HuH-7 (cell line): ENCODE measurements around the gene ZNF546.
"Not testable (repeated sequence)": the region's sequence is repeated elsewhere in the genome, so short reads cannot be mapped to it uniquely, and the experiment has no call there.

ENCODE experiments used
- DNase-seq: peaks from one replicate; pipeline ENCODE4 v3.0.0; 2011; ENCODE audit warnings: low spot score

Gene ZNF546

GRCh38 chr19:39996811-39997637, at the start of gene ZNF546:
Gene ZNF546 (plus strand): TSS chr19:39997060. CDS start chr19:39998327, 1,267 bp downstream.
- peak; percentile 93 for DNase-seq

- no peak for DNase-seq
These were observed 47.7 kb upstream of the ZNF546 start for GRCh38 chr19:39949026-39949747.

- DNase-seq = no peak
These were observed 45.7 kb upstream of the ZNF546 start for GRCh38 chr19:39951065-39951650.

- DNase-seq = no peak
These were observed 45.2 kb upstream of the ZNF546 start for GRCh38 chr19:39951686-39952085.

GRCh38 chr19:39953915-39954314, 42.9 kb upstream of the ZNF546 start:
- DNase-seq = no peak

GRCh38 chr19:39957886-39958285, 39.0 kb upstream of the ZNF546 start:
- not testable (repeated sequence) for DNase-seq

- not testable (repeated sequence) for DNase-seq
These were observed 37.9 kb upstream of the ZNF546 start for GRCh38 chr19:39958942-39959341.

GRCh38 chr19:39959407-39959806, 37.5 kb upstream of the ZNF546 start:
- DNase-seq = not testable (repeated sequence)

GRCh38 chr19:39963898-39964297, 33.0 kb upstream of the ZNF546 start:
- DNase-seq = no peak

GRCh38 chr19:39966617-39967016, 30.2 kb upstream of the ZNF546 start:
- no peak for DNase-seq

GRCh38 chr19:39967561-39967960, 29.3 kb upstream of the ZNF546 start:
- DNase-seq = no peak

- DNase-seq = no peak
These were observed 28.1 kb upstream of the ZNF546 start for GRCh38 chr19:39968789-39969188.

- no peak for DNase-seq
These were observed 27.6 kb upstream of the ZNF546 start for GRCh38 chr19:39969266-39969665.

GRCh38 chr19:39969681-39970424, 27.0 kb upstream of the ZNF546 start:
- no peak for DNase-seq

- DNase-seq = no peak
These were observed 26.5 kb upstream of the ZNF546 start for GRCh38 chr19:39970425-39970674.

- peak; percentile 93 for DNase-seq
These were observed 26.0 kb upstream of the ZNF546 start, which contains the start of gene PSMC4 for GRCh38 chr19:39970675-39971379. Gene PSMC4 (plus strand): TSS chr19:39971165. CDS start chr19:39971203, 38 bp downstream.

GRCh38 chr19:39971380-39972035, 25.4 kb upstream of the ZNF546 start:
- peak; percentile 8 for DNase-seq

GRCh38 chr19:39974377-39975155, 22.3 kb upstream of the ZNF546 start:
- DNase-seq = no peak

GRCh38 chr19:39982883-39983282, 14.0 kb upstream of the ZNF546 start:
- no peak for DNase-seq

GRCh38 chr19:39983695-39984300, 13.1 kb upstream of the ZNF546 start:
- no peak for DNase-seq
